Natural killer cell (primary cell): Measurements from ENCODE around the gene GALNT7. TPM values are rescaled to one million over a fixed set of nuclear protein-coding genes. Genes with fewer than 3 reads are reported as not detected.

Source experiments
- ATAC-seq, 3 donors: fragments of 150-1000 bp in 2 of 3; fragments of 200-7000 bp in 1 of 3; cut with Tn5 transposase; 1 replicate in 1 of 3; 2 replicates in 2 of 3; pipeline ENCODE4 v1.10.0; 2021; ENCODE audit warnings: mild to moderate bottlenecking in 2 of 3, moderate library complexity in 2 of 3
- DNase-seq, 2 donors: peaks; one replicate each; pipeline versions ENCODE4 v3.0.0 to v3.0.0-alpha.2; 2013 to 2021; ENCODE audit warnings: mixed read lengths in 1 of 2
- H3K27ac ChIP-seq: one replicate; pipeline ENCODE4 v1.5.1; 2013; ENCODE audit warnings: mild to moderate bottlenecking, low read length
- H3K27me3 ChIP-seq: one replicate; pipeline ENCODE4 v1.6.1; 2013; ENCODE audit warnings: low read length; ENCODE audit not compliant: control insufficient read depth, insufficient read depth
- H3K36me3 ChIP-seq: one replicate; pipeline ENCODE4 v1.6.1; 2013; ENCODE audit warnings: low read length; ENCODE audit not compliant: control insufficient read depth, insufficient read depth
- H3K4me1 ChIP-seq: one replicate; pipeline ENCODE4 v1.6.1; 2013; ENCODE audit warnings: low read length; ENCODE audit not compliant: control insufficient read depth, insufficient read depth
- H3K4me3 ChIP-seq: one replicate; pipeline ENCODE4 v1.5.1; 2013; ENCODE audit warnings: low read length
- H3K9me3 ChIP-seq: one replicate; pipeline ENCODE4 v1.6.1; 2013; ENCODE audit warnings: low read length; ENCODE audit not compliant: control insufficient read depth, insufficient read depth
- H3K27ac Mint-ChIP-seq, 2 donors: one replicate each; pipeline ENCODE4 v1.8.0; 2022; ENCODE audit warnings: mild to moderate bottlenecking in 2 of 2, mixed read lengths in 2 of 2, moderate library complexity in 1 of 2
- H3K27me3 Mint-ChIP-seq, 2 donors: one replicate each; pipeline ENCODE4 v1.8.0; 2022; ENCODE audit warnings: low read depth in 2 of 2, mixed read lengths in 2 of 2
- H3K36me3 Mint-ChIP-seq: one replicate; pipeline ENCODE4 v1.8.0; 2022; ENCODE audit warnings: mixed read lengths
- H3K4me1 Mint-ChIP-seq, 2 donors: one replicate each; pipeline ENCODE4 v1.8.0; 2022; ENCODE audit warnings: mixed read lengths in 2 of 2
- H3K4me3 Mint-ChIP-seq: one replicate; pipeline ENCODE4 v1.8.0; 2022; ENCODE audit warnings: mild to moderate bottlenecking, moderate library complexity, mixed read lengths
- H3K9me3 Mint-ChIP-seq, 2 donors: one replicate each; pipeline ENCODE4 v1.8.0; 2022; ENCODE audit warnings: mixed read lengths in 2 of 2
- CTCF ChIP-seq: fragments of 200-600 bp; IDR thresholded peaks from one replicate; pipeline ENCODE4 v1.8.0; 2022; ENCODE audit warnings: antibody characterized with exemption
- WGBS: methylation state at CpG from one replicate; pipeline ENCODE4 v1.1.7; 2013; ENCODE audit warnings: missing lambda C conversion rate; ENCODE audit not compliant: insufficient coverage; 5-methylcytosine and 5-hydroxymethylcytosine counted together
- intact Hi-C: fragments of 100-400 bp; cut with micrococcal nuclease; formaldehyde crosslinking; loops from one replicate; pipeline ENCODE4 v1.14.2; 2022
- total RNA-seq, 4 donors: library from RNA; stranded (reverse); fragments of 120-200 nt in 1 of 4; gene quantifications; one replicate each; pipeline versions ENCODE4 v1.2.3 to v1.2.4, GENCODE V29; 2013 to 2022

Gene GALNT7
- total RNA-seq, 3 donors from 2014 or later (not counting 1 experiment from before 2014, with no cell fraction given), result 10.9 to 20.8 (median 15.6) TPM

DNA sequence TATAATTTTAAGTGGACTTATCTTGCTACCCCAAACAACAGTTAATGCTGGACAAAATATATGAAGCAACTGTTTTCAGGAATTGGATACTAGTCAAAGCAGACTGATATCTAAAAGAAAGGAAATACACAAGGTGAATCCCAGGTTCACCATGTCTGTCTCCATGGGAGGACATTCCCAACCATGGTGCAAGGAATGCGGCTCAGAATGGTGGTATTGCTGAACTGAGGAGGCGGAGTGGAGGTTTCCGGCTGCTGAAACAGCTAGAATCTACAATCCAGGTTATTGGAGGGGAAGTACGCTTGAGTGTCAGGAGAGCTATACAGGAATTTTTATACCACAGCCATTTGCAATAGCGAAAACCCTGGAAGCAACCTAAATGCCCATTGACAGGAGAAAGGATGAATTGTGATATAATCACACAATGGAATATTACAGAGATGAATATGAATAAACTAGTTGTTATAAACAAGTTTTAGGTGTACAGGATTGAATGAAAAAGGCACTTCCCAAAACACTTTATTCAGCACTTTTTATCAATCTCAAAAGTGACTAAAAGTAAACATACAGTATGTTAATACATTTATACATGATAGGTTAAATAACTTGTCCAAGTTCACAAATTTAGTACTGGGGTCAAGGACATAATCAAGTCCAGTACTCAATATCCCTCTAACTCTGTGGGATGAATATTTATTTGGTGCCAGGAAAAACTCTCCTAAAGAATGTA, 156.6 kb downstream of the GALNT7 start:
- Histone ChIP-seq H3K9me3 (no peaks in the 10 kb centered on the region), H3K27ac (no peak overlapping the region), H3K27me3 (no peaks in the 10 kb centered on the region), H3K4me3 (no peak overlapping the region), H3K4me1 (no peaks in the 10 kb centered on the region), H3K36me3 (peaks cover 10% of the 10 kb centered on the region)
- no peaks in the 10 kb centered on the region for H3K27me3 Mint-ChIP-seq
- 100% methylated on average over 5 of the region's 5 CpGs for WGBS
- DNase-seq (no peak), ATAC-seq (no peak)
- H3K4me1 Mint-ChIP-seq, result no peaks in the 10 kb centered on the region
- intact Hi-C loops, result no loop called here
- H3K36me3 Mint-ChIP-seq, result no peaks in the 10 kb centered on the region
- no peaks in the 10 kb centered on the region for H3K9me3 Mint-ChIP-seq
- no peak for TF ChIP-seq CTCF
- H3K27ac Mint-ChIP-seq, result no peak overlapping the region
- no peak overlapping the region for H3K4me3 Mint-ChIP-seq

- H3K36me3 Mint-ChIP-seq, result peaks cover 7% of the 10 kb centered on the region
- no peak overlapping the region for H3K27ac ChIP-seq
Observed at GRCh38 chr4:173328236-173328901, 159.8 kb downstream of the GALNT7 start.

DNA sequence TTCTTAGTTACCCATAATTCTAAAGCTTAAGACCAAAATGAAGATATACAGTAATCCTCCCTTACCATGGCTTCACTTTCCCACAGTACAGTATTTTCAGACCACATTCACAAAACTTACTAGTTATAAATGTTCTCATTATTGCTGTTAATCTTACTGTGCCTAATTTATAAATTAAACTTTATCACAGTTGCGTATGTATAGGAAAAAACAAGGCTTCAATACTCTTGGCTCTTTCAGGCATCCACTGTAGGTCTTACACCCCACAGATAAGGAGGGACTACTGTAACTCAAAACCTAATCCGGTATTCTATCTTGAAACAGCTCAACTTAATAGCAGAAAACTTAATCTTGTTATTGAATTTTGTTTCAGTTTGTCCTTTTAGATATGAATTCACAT, 162.0 kb downstream of the GALNT7 start:
- H3K4me1 Mint-ChIP-seq, result peaks cover 27 to 33% of the 10 kb centered on the region in 2 donors
- no peak for TF ChIP-seq CTCF
- Histone ChIP-seq H3K27me3 (no peaks in the 10 kb centered on the region), H3K4me3 (no peak overlapping the region), H3K36me3 (peaks cover 22% of the 10 kb centered on the region), H3K9me3 (no peaks in the 10 kb centered on the region), H3K27ac (no peak overlapping the region), H3K4me1 (peaks cover 11% of the 10 kb centered on the region)
- H3K36me3 Mint-ChIP-seq, result peaks cover 7% of the 10 kb centered on the region
- H3K9me3 Mint-ChIP-seq, result no peaks in the 10 kb centered on the region
- H3K4me3 Mint-ChIP-seq, result no peak overlapping the region
- no peaks in the 10 kb centered on the region for H3K27me3 Mint-ChIP-seq
- intact Hi-C loops, result loop anchor here (5.0 kb wide), 1 partner anchor 163 kb away; the partner anchor contains the start of gene GALNT7
- no peak for ATAC-seq
- WGBS, result 94% methylated on average over 2 of the region's 2 CpGs
- DNase-seq, result no peak
- H3K27ac Mint-ChIP-seq, result peak overlapping the region in 1 of 2 donors; percentile 29

More at GRCh38 chr4:173328236-173328901, 159.8 kb downstream of the GALNT7 start:
- no peak for ATAC-seq
- peaks cover 15 to 17% of the 10 kb centered on the region in 2 donors for H3K4me1 Mint-ChIP-seq
- H3K27me3 Mint-ChIP-seq, result no peaks in the 10 kb centered on the region
- H3K9me3 Mint-ChIP-seq, result no peaks in the 10 kb centered on the region
- WGBS, result 91% methylated on average over 4 of the region's 5 CpGs
- no peak for DNase-seq
- intact Hi-C loops, result no loop called here
- Histone ChIP-seq H3K4me1 (peaks cover 6% of the 10 kb centered on the region), H3K4me3 (no peak overlapping the region), H3K9me3 (no peaks in the 10 kb centered on the region), H3K27me3 (no peaks in the 10 kb centered on the region), H3K36me3 (peaks cover 22% of the 10 kb centered on the region)
- no peak overlapping the region for H3K27ac Mint-ChIP-seq
- TF ChIP-seq CTCF, result no peak
- H3K4me3 Mint-ChIP-seq, result no peak overlapping the region
